ENCODE results near the gene LMBRD1.

GRCh38 chr6:69729870-69730449, 66.8 kb downstream of the LMBRD1 start:
- TF ChIP-seq CTCF (IDR thresholded peaks at IDR 0.05) (no peak), POLR2A (IDR thresholded peaks at IDR 0.05) (no peak), POLR2AphosphoS5 (IDR thresholded peaks at IDR 0.05) (no peak)
